COLO829 (cell line): Measurements from ENCODE around the gene FLYWCH2.
"Not testable (repeated sequence)": the region's sequence is repeated elsewhere in the genome, so short reads cannot be mapped to it uniquely, and the experiment has no call there.

Experiments used
- DNase-seq: peaks from one replicate; pipeline ENCODE4 v3.0.0; 2012; ENCODE audit warnings: low spot score

Gene FLYWCH2

GRCh38 chr16:2912330-2913199 is 29.6 kb downstream of the FLYWCH2 start:
- no peak for DNase-seq

GRCh38 chr16:2913603-2914002 is 30.6 kb downstream of the FLYWCH2 start:
- DNase-seq, result no peak

- no peak for DNase-seq
Measured at GRCh38 chr16:2914233-2914632, 31.2 kb downstream of the FLYWCH2 start.

- DNase-seq, result no peak
Measured at GRCh38 chr16:2915196-2915929, 32.3 kb downstream of the FLYWCH2 start.

GRCh38 chr16:2919511-2920255 is 36.7 kb downstream of the FLYWCH2 start:
- DNase-seq, result peak; percentile 48

- no peak for DNase-seq
Measured at GRCh38 chr16:2923481-2923880, 40.5 kb downstream of the FLYWCH2 start.

- DNase-seq, result no peak
Measured at GRCh38 chr16:2924901-2925755, 42.1 kb downstream of the FLYWCH2 start.

GRCh38 chr16:2925951-2926649 is 43.1 kb downstream of the FLYWCH2 start:
- no peak for DNase-seq

GRCh38 chr16:2926650-2926999 is 43.6 kb downstream of the FLYWCH2 start:
- DNase-seq, result no peak

- DNase-seq, result peak; percentile 79
Measured at GRCh38 chr16:2927010-2927646, 44.1 kb downstream of the FLYWCH2 start.

- not testable (repeated sequence) for DNase-seq
Measured at GRCh38 chr16:2928151-2928550, 45.1 kb downstream of the FLYWCH2 start.

GRCh38 chr16:2928796-2929195 is 45.8 kb downstream of the FLYWCH2 start:
- no peak for DNase-seq

GRCh38 chr16:2929693-2930092 is 46.7 kb downstream of the FLYWCH2 start:
- no peak for DNase-seq

- no peak for DNase-seq
Measured at GRCh38 chr16:2930236-2930635, 47.2 kb downstream of the FLYWCH2 start.

GRCh38 chr16:2931231-2931914 is 48.4 kb downstream of the FLYWCH2 start:
- DNase-seq, result not testable (repeated sequence)

- DNase-seq, result no peak
Measured at GRCh38 chr16:2933136-2933535, 50.1 kb downstream of the FLYWCH2 start.

- no peak for DNase-seq
Measured at GRCh38 chr16:2933701-2934100, 50.7 kb downstream of the FLYWCH2 start.

GRCh38 chr16:2934450-2934849 is 51.4 kb downstream of the FLYWCH2 start:
- DNase-seq, result no peak

GRCh38 chr16:2936436-2937011 is 53.5 kb downstream of the FLYWCH2 start:
- DNase-seq, result no peak

- no peak for DNase-seq
Measured at GRCh38 chr16:2937170-2937569, 54.2 kb downstream of the FLYWCH2 start.
